Breast epithelium (tissue), 4 donors: Measurements from ENCODE around the gene RFX3. TPM values are rescaled to one million over a fixed set of nuclear protein-coding genes. Genes with fewer than 3 reads are reported as not detected.

ENCODE experiments used
- DNase-seq, 2 donors: peaks; one replicate each; pipeline ENCODE4 v3.0.0-alpha.2; 2019; ENCODE audit warnings: low spot score in 2 of 2
- H3K27ac ChIP-seq, 2 donors: fragments of 200-600 bp; sonication (generic) in 1 of 2; one replicate each; pipeline ENCODE4 v1.5.1; 2016 to 2019; ENCODE audit warnings: mild to moderate bottlenecking in 1 of 2
- H3K27me3 ChIP-seq, 2 donors: fragments of 200-600 bp; sonication (generic) in 1 of 2; one replicate each; pipeline versions ENCODE4 v1.5.1 to v1.6.0; 2017 to 2019; ENCODE audit warnings: control low read depth in 1 of 2, mild to moderate bottlenecking in 1 of 2
- H3K36me3 ChIP-seq: fragments of 200-600 bp; one replicate; pipeline ENCODE4 v1.5.1; 2019
- H3K4me1 ChIP-seq, 2 donors: fragments of 200-600 bp; sonication (generic); one replicate each; pipeline ENCODE4 v1.5.1; 2016 to 2019; ENCODE audit warnings: control low read depth in 1 of 2
- H3K4me3 ChIP-seq, 3 donors: fragments of 200-600 bp; sonication (generic); 1 replicate in 2 of 3; 2 replicates in 1 of 3; pipeline ENCODE4 v1.5.1; 2016 to 2019; ENCODE audit warnings: mild to moderate bottlenecking in 3 of 3, moderate library complexity in 2 of 3
- H3K9me3 ChIP-seq, 2 donors: fragments of 200-600 bp; sonication (generic) in 1 of 2; one replicate each; pipeline ENCODE4 v1.5.1; 2016 to 2019; ENCODE audit warnings: control low read depth in 1 of 2
- POLR2A ChIP-seq: fragments of 450-650 bp; IDR thresholded peaks from one replicate; pipeline ENCODE4 v1.6.1; 2016; ENCODE audit warnings: antibody characterized with exemption, mild to moderate bottlenecking, moderate library complexity
- POLR2AphosphoS5 ChIP-seq, 3 donors: sonication (generic); formaldehyde crosslinking; IDR thresholded peaks; one replicate each; pipeline ENCODE4 v1.6.1; 2017; ENCODE audit warnings: antibody characterized with exemption in 3 of 3
- intact Hi-C: fragments of 100-400 bp; cut with DNase I; formaldehyde crosslinking; loops from one replicate; pipeline ENCODE4 v1.15.1; 2023; ENCODE audit warnings: low total_unique reads
- total RNA-seq, 3 donors: library from RNA; depleted of rRNA; stranded (reverse); fragments of >200 nt; gene quantifications; one replicate each; pipeline ENCODE4 v1.1.0, GENCODE V29; 2016
- TF ChIP-seq, protein P1 (sequence below), 3 donors: fragments of 450-650 bp; IDR thresholded peaks; one replicate each; pipeline ENCODE4 v1.5.1; 2016 to 2017; ENCODE audit warnings: antibody characterized with exemption in 3 of 3, mild to moderate bottlenecking in 3 of 3, moderate library complexity in 3 of 3

Gene RFX3
- total RNA-seq, 3 donors from 2014 or later = 9.3 to 18.0 (median 13.8) TPM

DNA sequence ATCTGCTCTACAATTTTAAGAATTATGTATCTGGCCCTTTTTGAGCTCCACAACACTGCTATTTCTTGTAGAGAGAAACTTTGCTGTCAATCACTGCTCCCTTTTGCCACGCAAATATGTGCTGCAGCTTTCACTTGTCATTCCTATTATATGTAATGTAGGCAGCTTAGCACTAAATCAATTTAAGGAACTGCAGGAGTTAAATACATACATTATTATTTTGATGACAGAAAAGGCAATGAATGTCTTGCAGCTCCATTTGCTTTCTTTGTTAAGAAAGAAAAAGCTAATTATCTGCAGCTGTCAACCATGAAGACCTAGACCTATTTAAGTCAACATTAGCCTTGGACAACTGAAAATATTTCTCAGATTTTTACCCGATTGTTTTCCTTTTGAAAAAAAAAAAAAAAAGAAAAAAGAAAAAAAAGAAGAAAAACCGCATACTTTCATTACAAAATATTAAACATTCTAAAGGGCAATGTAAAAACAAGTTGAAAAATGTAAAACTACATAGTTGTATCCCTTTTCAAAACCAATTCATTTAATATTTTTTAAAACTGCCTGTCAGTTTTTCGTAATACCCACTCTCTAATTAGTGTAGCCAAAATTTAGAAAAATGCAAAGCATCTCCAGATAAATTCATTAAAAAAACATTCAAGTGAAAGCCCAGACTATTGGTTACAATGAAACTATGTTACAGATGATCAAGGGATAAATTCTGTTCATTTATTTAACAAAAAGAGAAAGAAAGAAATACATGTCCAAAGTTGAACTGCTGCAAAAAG is 57.2 kb downstream of the RFX3 start:
- TF ChIP-seq POLR2AphosphoS5 (IDR thresholded peaks at IDR 0.05) = no peak

DNA sequence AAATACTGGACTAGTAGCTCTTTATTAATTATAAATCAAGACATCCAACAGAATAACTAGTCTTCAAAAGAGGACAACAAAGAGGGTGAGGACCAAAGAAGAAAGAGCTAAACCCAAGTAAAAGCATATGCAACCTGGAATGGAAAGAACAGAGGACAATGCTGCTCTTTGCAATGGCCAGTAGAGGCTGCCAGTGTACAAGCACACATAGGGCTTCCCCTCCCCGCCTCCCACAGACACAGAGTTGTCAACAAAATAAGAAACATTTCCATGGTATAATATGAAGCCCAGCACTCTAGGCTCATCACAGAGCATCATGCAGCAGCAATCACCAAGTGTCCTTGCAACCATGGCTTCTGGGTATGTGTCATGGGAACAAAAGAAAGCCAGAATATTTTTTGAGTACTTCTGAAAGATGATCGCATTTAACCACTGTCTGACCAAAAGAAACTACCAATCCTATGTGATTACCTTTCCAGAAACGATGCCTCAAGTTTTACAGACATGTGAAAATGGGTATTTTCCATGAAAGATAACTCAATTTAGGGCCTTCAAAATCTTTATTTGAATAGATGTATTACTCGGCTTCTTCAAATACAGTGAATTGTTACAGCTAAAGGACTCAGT is 58.1 kb downstream of the RFX3 start:
- TF ChIP-seq, protein P1, sequence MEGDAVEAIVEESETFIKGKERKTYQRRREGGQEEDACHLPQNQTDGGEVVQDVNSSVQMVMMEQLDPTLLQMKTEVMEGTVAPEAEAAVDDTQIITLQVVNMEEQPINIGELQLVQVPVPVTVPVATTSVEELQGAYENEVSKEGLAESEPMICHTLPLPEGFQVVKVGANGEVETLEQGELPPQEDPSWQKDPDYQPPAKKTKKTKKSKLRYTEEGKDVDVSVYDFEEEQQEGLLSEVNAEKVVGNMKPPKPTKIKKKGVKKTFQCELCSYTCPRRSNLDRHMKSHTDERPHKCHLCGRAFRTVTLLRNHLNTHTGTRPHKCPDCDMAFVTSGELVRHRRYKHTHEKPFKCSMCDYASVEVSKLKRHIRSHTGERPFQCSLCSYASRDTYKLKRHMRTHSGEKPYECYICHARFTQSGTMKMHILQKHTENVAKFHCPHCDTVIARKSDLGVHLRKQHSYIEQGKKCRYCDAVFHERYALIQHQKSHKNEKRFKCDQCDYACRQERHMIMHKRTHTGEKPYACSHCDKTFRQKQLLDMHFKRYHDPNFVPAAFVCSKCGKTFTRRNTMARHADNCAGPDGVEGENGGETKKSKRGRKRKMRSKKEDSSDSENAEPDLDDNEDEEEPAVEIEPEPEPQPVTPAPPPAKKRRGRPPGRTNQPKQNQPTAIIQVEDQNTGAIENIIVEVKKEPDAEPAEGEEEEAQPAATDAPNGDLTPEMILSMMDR (IDR thresholded peaks at IDR 0.05) = peak in 2 of 3 donors; percentile 42 to 58
- TF ChIP-seq POLR2A = no peak
- no peak for TF ChIP-seq POLR2AphosphoS5 (IDR thresholded peaks at IDR 0.05)
- no peaks in the 10 kb centered on the region for H3K4me1 ChIP-seq
- no peak overlapping the region for H3K4me3 ChIP-seq
- H3K27me3 ChIP-seq = no peaks in the 10 kb centered on the region
- H3K27ac ChIP-seq = no peak overlapping the region
- no peak for DNase-seq
- H3K9me3 ChIP-seq = no peaks in the 10 kb centered on the region
- intact Hi-C loops = no loop called here
- no peaks in the 10 kb centered on the region for H3K36me3 ChIP-seq

More for the DNA sequence above, 57.2 kb downstream of the RFX3 start:
- intact Hi-C loops = no loop called here
- DNase-seq = no peak
- H3K4me3 ChIP-seq = no peak overlapping the region
- H3K4me1 ChIP-seq = no peaks in the 10 kb centered on the region
- no peaks in the 10 kb centered on the region for H3K27me3 ChIP-seq
- no peaks in the 10 kb centered on the region for H3K9me3 ChIP-seq
- no peaks in the 10 kb centered on the region for H3K36me3 ChIP-seq
- H3K27ac ChIP-seq = no peak overlapping the region

DNA sequence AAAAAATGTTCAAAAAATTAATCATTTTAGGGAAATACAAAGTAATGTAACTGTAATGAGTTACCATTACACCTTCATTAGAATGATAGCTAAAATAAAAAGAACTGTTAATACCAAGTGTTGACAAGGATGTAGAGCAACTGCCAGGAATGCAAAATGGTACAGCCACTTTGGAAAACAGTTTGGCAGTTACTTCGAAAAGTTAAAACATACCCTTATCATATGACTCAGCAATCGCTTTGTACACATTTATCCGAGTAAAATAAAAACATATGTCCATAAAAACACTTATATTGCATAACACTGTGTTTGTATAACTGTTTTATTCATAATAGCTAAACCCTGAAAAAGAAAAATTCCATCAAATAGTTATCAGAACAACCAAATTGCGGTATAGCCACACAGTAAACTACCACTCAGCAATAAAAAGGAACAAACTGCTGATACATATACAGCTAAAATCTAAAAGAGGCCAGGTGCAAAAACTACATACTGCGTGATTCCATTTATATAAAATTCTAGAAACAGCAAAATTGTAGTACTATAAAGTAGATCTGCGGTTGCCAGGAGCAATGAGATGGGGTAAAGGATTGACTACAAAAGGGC is 61.7 kb downstream of the RFX3 start:
- Histone ChIP-seq H3K9me3 (peaks cover 0 to 3% of the 10 kb centered on the region in 2 donors), H3K27ac (no peak overlapping the region), H3K4me1 (no peaks in the 10 kb centered on the region), H3K27me3 (no peaks in the 10 kb centered on the region), H3K36me3 (no peaks in the 10 kb centered on the region), H3K4me3 (no peak overlapping the region)
- no peak for DNase-seq
- TF ChIP-seq POLR2AphosphoS5 (IDR thresholded peaks at IDR 0.05) (no peak), POLR2A (no peak)
- TF ChIP-seq, protein P1 (IDR thresholded peaks at IDR 0.05) = no peak
- intact Hi-C loops = no loop called here

DNA sequence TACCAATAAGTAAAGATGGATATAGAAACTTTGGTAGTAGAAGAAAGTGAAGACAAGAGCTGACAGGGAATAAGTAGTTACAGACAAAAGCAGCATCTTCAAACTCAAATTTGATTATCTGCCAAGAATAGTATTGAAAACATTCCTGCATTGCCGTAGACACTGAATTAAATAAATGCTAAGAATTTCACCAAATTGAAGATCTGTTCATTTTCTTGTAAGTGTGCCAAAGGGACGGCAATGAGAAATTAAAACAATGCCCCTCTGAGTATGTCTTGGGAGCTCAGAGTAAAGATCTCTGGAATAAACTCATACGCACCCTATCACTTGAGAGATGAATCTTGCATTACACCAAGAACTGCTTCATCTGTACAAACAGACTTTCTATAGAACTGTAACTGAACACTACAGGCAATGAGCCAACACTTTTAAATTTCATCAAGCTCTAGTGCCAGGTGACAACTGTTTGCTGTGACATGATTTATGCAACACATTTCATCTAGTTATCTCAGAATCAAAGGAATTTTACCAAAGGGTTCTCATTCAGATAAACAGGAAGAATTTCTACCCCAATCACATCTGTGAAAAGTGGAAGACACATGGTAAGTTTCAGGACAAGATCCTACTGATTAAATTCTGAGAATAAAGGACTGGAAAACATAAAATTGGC is 66.9 kb downstream of the RFX3 start:
- no peak for DNase-seq
- no peak overlapping the region for H3K27ac ChIP-seq
- peaks cover 0 to 3% of the 10 kb centered on the region in 2 donors for H3K9me3 ChIP-seq
- TF ChIP-seq, protein P1 (IDR thresholded peaks at IDR 0.05) = no peak
- no peak for TF ChIP-seq POLR2A
- no peak for TF ChIP-seq POLR2AphosphoS5 (IDR thresholded peaks at IDR 0.05)
- H3K4me1 ChIP-seq = no peaks in the 10 kb centered on the region
- intact Hi-C loops = no loop called here
- H3K36me3 ChIP-seq = no peaks in the 10 kb centered on the region
- H3K4me3 ChIP-seq = no peak overlapping the region
- H3K27me3 ChIP-seq = no peaks in the 10 kb centered on the region

DNA sequence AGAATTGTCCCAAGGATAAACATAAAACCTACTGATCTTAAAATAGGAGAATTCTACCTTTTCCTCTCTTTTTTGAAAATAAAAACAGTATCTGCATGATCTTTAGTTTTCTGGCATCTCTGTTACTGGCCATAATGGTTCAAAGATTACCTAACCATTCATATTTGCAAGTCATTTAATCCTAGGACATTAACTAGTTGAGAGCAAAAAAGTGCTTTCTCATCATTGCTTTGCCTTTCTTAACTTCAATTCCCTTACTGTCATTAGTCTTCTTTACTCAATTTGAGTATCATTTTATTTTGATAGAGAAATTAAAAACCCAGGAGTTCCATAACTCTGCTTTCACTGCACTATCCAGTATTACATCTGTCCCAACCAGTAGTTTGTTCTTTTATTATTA is 68.6 kb downstream of the RFX3 start:
- H3K9me3 ChIP-seq = no peaks in the 10 kb centered on the region

More for the DNA sequence above, 68.6 kb downstream of the RFX3 start:
- Histone ChIP-seq H3K4me1 (no peaks in the 10 kb centered on the region), H3K27me3 (no peaks in the 10 kb centered on the region), H3K27ac (no peak overlapping the region), H3K4me3 (no peak overlapping the region), H3K36me3 (no peaks in the 10 kb centered on the region)
- no peak for DNase-seq
- TF ChIP-seq POLR2AphosphoS5 (IDR thresholded peaks at IDR 0.05) = no peak
- TF ChIP-seq, protein P1 (IDR thresholded peaks at IDR 0.05) = no peak
- no peak for TF ChIP-seq POLR2A
- intact Hi-C loops = no loop called here
